GM06990 (cell line): ENCODE data around the gene SLAMF7.
A peak's percentile ranks its signal among the peaks of the same experiment; 100 is the strongest.

Experiments used
- DNase-seq: peaks from one replicate; pipeline ENCODE4 v3.0.0-alpha.2; 2011; ENCODE audit not compliant: insufficient read length; ENCODE audit errors: extremely low read depth
- H3K27me3 ChIP-seq: replicated peaks from 2 replicates; pipeline ENCODE4 v1.6.0; 2011; ENCODE audit warnings: low read length; ENCODE audit not compliant: control insufficient read depth, insufficient read depth
- H3K36me3 ChIP-seq: 2 replicates; pipeline ENCODE4 v1.5.1; 2011; ENCODE audit warnings: low read length; ENCODE audit not compliant: control insufficient read depth, insufficient read depth
- H3K4me3 ChIP-seq: replicated peaks from 2 replicates; pipeline ENCODE4 v1.5.1; 2011; ENCODE audit warnings: low read depth, mild to moderate bottlenecking, control low read depth, low read length
- TF ChIP-seq, protein P1 (sequence below): IDR thresholded peaks from 2 replicates; pipeline ENCODE4 v1.5.1; 2011; ENCODE audit warnings: low read length, control low read depth, mild to moderate bottlenecking, inconsistent platforms; ENCODE audit not compliant: insufficient read depth, poor library complexity, severe bottlenecking

SLAMF7 gene

GRCh38 chr1:160748181-160748877 lies 9.3 kb downstream of the SLAMF7 start:
- no peak overlapping the region for H3K4me3 ChIP-seq
- DNase-seq = no peak
- peaks cover 43% of the 10 kb centered on the region for H3K36me3 ChIP-seq

DNA sequence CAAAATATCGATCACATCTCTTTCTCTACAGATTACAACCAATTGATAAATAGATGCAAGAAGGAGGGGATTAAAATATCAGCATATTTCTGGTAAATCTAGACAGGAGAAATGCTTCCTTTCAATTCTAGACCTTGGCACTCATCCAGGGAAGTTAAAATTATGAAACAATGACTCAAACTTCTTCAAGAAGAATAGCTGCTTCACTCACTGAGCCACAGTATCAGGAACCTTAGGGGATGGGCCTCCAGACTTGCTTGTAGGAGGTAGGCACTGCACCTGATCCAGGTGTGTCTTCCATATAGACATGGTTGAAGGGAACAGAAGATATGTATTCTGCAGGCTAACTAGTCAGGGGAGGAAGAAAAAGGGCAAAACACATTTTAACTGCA lies 9.8 kb downstream of the SLAMF7 start:
- DNase-seq = no peak

More at GRCh38 chr1:160748181-160748877, 9.3 kb downstream of the SLAMF7 start:
- H3K27me3 ChIP-seq = no peaks in the 10 kb centered on the region
- TF ChIP-seq, protein P1, sequence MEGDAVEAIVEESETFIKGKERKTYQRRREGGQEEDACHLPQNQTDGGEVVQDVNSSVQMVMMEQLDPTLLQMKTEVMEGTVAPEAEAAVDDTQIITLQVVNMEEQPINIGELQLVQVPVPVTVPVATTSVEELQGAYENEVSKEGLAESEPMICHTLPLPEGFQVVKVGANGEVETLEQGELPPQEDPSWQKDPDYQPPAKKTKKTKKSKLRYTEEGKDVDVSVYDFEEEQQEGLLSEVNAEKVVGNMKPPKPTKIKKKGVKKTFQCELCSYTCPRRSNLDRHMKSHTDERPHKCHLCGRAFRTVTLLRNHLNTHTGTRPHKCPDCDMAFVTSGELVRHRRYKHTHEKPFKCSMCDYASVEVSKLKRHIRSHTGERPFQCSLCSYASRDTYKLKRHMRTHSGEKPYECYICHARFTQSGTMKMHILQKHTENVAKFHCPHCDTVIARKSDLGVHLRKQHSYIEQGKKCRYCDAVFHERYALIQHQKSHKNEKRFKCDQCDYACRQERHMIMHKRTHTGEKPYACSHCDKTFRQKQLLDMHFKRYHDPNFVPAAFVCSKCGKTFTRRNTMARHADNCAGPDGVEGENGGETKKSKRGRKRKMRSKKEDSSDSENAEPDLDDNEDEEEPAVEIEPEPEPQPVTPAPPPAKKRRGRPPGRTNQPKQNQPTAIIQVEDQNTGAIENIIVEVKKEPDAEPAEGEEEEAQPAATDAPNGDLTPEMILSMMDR = peak; percentile 35

DNA sequence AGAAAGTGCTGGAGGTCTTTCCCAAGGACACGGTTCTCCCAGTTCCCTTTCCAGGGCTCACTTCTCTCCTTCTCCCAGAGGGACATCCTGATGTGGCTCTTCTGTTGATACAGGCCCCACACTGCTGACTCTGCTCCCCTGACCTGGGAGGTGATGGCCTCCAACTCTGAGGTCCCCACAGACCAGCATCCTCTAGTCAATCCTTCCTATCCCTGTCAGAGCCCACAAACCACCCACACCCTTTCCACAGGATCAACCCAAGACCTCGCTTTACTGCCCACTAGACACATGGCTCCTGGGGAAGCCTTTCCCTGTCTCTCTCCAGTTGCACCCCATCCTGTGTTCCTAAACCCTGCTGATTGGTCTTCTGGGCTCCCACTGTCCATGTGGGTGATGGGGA lies 11.6 kb downstream of the SLAMF7 start:
- no peak overlapping the region for H3K4me3 ChIP-seq
- TF ChIP-seq, protein P1 = no peak
- DNase-seq = no peak
- H3K27me3 ChIP-seq = no peaks in the 10 kb centered on the region
- peaks cover 44% of the 10 kb centered on the region for H3K36me3 ChIP-seq

More for the DNA sequence above, 9.8 kb downstream of the SLAMF7 start:
- Histone ChIP-seq H3K27me3 (no peaks in the 10 kb centered on the region), H3K36me3 (peaks cover 45% of the 10 kb centered on the region), H3K4me3 (no peak overlapping the region)
- TF ChIP-seq, protein P1 = no peak

DNA sequence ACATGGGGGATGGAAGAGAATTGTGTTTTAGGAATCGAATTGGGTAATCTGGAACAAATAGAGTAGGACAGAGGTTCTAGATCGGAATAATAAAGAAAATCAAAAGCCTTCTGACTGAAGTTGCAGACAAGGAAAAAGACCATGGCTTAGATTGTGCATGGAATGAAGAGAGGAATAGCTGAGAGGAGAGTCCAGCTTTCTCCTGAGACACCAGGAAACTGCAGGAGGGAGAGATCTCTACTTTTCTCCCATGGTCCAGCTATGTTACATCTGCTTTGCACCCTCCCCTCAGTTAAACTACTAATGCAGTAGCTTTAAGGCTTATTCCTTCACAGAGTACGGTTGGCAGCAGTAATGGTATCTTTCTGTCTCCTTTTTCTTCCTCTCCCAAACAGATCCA lies 13.4 kb downstream of the SLAMF7 start:
- H3K36me3 ChIP-seq = peaks cover 40% of the 10 kb centered on the region
- DNase-seq = no peak
- no peaks in the 10 kb centered on the region for H3K27me3 ChIP-seq
- TF ChIP-seq, protein P1 = no peak
- H3K4me3 ChIP-seq = no peak overlapping the region

GRCh38 chr1:160752924-160753323 lies 13.9 kb downstream of the SLAMF7 start:
- H3K27me3 ChIP-seq = no peaks in the 10 kb centered on the region
- H3K4me3 ChIP-seq = no peak overlapping the region
- no peak for DNase-seq
- H3K36me3 ChIP-seq = peaks cover 38% of the 10 kb centered on the region
- TF ChIP-seq, protein P1 = no peak

DNA sequence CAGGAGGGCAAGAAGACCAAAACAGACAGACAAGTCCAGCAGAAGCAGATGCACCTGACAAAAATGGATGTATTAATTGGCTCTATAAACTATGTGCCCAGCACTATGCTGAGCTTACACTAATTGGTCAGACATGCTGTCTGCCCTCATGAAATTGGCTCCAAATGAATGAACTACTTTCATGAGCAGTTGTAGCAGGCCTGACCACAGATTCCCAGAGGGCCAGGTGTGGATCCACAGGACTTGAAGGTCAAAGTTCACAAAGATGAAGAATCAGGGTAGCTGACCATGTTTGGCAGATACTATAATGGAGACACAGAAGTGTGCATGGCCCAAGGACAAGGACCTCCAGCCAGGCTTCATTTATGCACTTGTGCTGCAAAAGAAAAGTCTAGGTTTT lies 14.5 kb downstream of the SLAMF7 start:
- no peak for DNase-seq
- Histone ChIP-seq H3K4me3 (no peak overlapping the region), H3K36me3 (peaks cover 31% of the 10 kb centered on the region), H3K27me3 (no peaks in the 10 kb centered on the region)
- TF ChIP-seq, protein P1 = no peak
